ENCODE measurements around the gene FASN. TPM values are rescaled to one million over a fixed set of nuclear protein-coding genes. Genes with fewer than 3 reads are reported as not detected.

Gene FASN
- total RNA-seq, 4 donors from 2014 or later, result 30.3 to 63.6 (median 44.8) TPM

GRCh38 chr17:82051776-82052637 is 46.0 kb downstream of the FASN start, which contains the start of the genes GPS1 and RFNG:
GPS1 (plus strand) TSS chr17:82051898; CDS start chr17:82051932, 34 bp downstream.
RFNG (minus strand) TSS chr17:82051811; CDS start chr17:82051766, 45 bp downstream.
- Histone ChIP-seq H3K9me3 (no peaks in the 10 kb centered on the region), H3K4me3 (peak within 1 kb of the TSS; percentile 81 to 99 (median 88)), H3K27me3 (no peaks in the 10 kb centered on the region), H3K4me1 (peaks cover 24 to 58% (median 43%) of the 10 kb centered on the region in 4 donors), H3K36me3 (peaks cover 44 to 74% (median 69%) of the 10 kb centered on the region in 4 donors), H3K27ac (replicated peaks in 1 of 4) (peak within 1 kb of the TSS; percentile 68 to 75 (median 72))
- no peak for DNase-seq (ENCODE audit: extremely low spot score)
- intact Hi-C loops (cut with DNase I), result no loop called here
- WGBS, result under 1% methylated on average over 40 of the region's 94 CpGs
- TF ChIP-seq POLR2A (IDR thresholded peaks at IDR 0.05; ENCODE audit: low read depth), result no peak
- peak; percentile 69 to 71 for TF ChIP-seq POLR2AphosphoS5 (IDR thresholded peaks at IDR 0.05)

- DNase-seq (ENCODE audit: extremely low spot score), result no peak
- TF ChIP-seq CTCF (IDR thresholded peaks at IDR 0.05), result no peak
- no peak for TF ChIP-seq EP300 (IDR thresholded peaks at IDR 0.05)
- no peak for TF ChIP-seq POLR2AphosphoS5 (IDR thresholded peaks at IDR 0.05)
- no peak for TF ChIP-seq POLR2A (IDR thresholded peaks at IDR 0.05; ENCODE audit: low read depth)
- peaks cover 34 to 69% (median 62%) of the 10 kb centered on the region in 4 donors for H3K36me3 ChIP-seq
- intact Hi-C loops (cut with DNase I), result no loop called here
- WGBS, result no CpG with 5 or more reads among the region's 79 CpGs
- H3K4me3 ChIP-seq, result peak overlapping the region; percentile 81 to 99 (median 88)
- peak overlapping the region; percentile 68 to 75 (median 72) for H3K27ac ChIP-seq (replicated peaks in 1 of 4)
- H3K27me3 ChIP-seq, result no peaks in the 10 kb centered on the region
- no peaks in the 10 kb centered on the region for H3K9me3 ChIP-seq
- peaks cover 24 to 58% (median 43%) of the 10 kb centered on the region in 4 donors for H3K4me1 ChIP-seq
These were observed 47.0 kb downstream of the FASN start for GRCh38 chr17:82050761-82051641.

- Histone ChIP-seq H3K27ac (replicated peaks in 1 of 4) (peak overlapping the region in 3 of 4 donors; percentile 68 to 75 (median 70)), H3K4me1 (peaks cover 24 to 54% (median 41%) of the 10 kb centered on the region in 4 donors), H3K9me3 (no peaks in the 10 kb centered on the region), H3K27me3 (no peaks in the 10 kb centered on the region), H3K36me3 (peaks cover 27 to 61% (median 55%) of the 10 kb centered on the region in 4 donors), H3K4me3 (peak overlapping the region; percentile 81 to 99 (median 88))
- no peak for TF ChIP-seq CTCF (IDR thresholded peaks at IDR 0.05)
- TF ChIP-seq EP300 (IDR thresholded peaks at IDR 0.05), result no peak
- TF ChIP-seq POLR2AphosphoS5 (IDR thresholded peaks at IDR 0.05), result no peak
- no peak for TF ChIP-seq POLR2A (IDR thresholded peaks at IDR 0.05; ENCODE audit: low read depth)
- no peak for DNase-seq (ENCODE audit: extremely low spot score)
- 90% methylated on average over 19 of the region's 28 CpGs for WGBS
- intact Hi-C loops (cut with DNase I), result no loop called here
These were observed 47.8 kb downstream of the FASN start for GRCh38 chr17:82050152-82050760.

GRCh38 chr17:82049521-82049971 is 48.5 kb downstream of the FASN start:
- H3K4me1 ChIP-seq, result peaks cover 24 to 51% (median 41%) of the 10 kb centered on the region in 4 donors
- no peak for DNase-seq (ENCODE audit: extremely low spot score)
- H3K27me3 ChIP-seq, result no peaks in the 10 kb centered on the region
- WGBS, result 92% methylated on average over 4 of the region's 16 CpGs
- no peak overlapping the region for H3K27ac ChIP-seq (replicated peaks in 1 of 4)
- TF ChIP-seq POLR2AphosphoS5 (IDR thresholded peaks at IDR 0.05), result no peak
- no peak for TF ChIP-seq EP300 (IDR thresholded peaks at IDR 0.05)
- TF ChIP-seq CTCF (IDR thresholded peaks at IDR 0.05), result no peak
- TF ChIP-seq POLR2A (IDR thresholded peaks at IDR 0.05; ENCODE audit: low read depth), result no peak
- peaks cover 19 to 54% (median 48%) of the 10 kb centered on the region in 4 donors for H3K36me3 ChIP-seq
- H3K9me3 ChIP-seq, result no peaks in the 10 kb centered on the region
- no peak overlapping the region for H3K4me3 ChIP-seq
- intact Hi-C loops (cut with DNase I), result no loop called here
